Measurements from ENCODE around the gene PCSK2.

PCSK2 gene

GRCh38 chr20:17343091-17343490 is 116.3 kb downstream of the PCSK2 start:
- no peak for DNase-seq

- DNase-seq, result no peak
These were observed 117.0 kb downstream of the PCSK2 start for GRCh38 chr20:17343656-17344452.

- DNase-seq, result no peak
These were observed 118.0 kb downstream of the PCSK2 start for GRCh38 chr20:17344790-17345189.

- DNase-seq, result no peak
These were observed 118.5 kb downstream of the PCSK2 start for GRCh38 chr20:17345321-17345720.

- DNase-seq, result no peak
These were observed 123.5 kb downstream of the PCSK2 start for GRCh38 chr20:17350321-17350720.

- no peak for DNase-seq
These were observed 130.4 kb downstream of the PCSK2 start for GRCh38 chr20:17357238-17357637.

DNA sequence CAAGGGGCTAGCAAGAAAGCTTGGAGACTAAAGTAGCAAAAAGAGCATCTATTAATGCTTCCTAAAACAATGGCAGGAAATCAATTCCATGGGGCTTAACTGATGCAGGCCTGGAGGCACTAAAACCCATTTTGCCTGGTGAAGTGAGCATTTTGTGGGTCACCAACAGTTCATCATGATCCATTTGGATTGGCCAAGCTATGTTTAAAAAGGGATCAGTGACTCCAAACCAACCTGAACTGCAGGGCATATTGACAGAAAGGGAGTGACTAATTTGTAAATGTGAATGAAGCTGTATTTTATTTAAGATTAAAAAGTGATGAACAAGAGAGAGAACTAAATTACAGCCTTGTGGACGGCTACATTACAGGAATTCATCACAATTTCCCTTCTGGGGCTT is 132.0 kb downstream of the PCSK2 start:
- no peak for DNase-seq

- no peak for DNase-seq
These were observed 137.8 kb downstream of the PCSK2 start for GRCh38 chr20:17364681-17365080.

DNA sequence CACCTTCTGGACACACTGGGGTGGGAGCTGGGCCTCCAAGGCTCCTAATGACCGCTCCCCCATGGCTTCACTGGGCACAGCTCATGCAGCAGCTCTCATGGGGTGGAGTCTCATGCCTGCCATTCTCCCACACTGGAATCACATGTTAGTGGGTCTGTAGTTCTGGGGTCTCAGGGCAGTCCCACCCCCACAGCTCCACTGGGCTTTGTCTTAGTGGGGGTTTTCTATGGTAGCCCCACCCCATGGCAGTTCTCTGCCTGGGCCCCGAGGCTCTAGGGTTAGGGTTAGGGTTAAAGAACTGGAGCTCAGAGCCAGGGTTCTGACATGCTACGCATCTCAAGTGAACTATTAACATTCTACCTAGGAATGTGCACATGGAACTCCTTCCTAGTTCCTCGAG is 139.0 kb downstream of the PCSK2 start:
- DNase-seq, result no peak

DNA sequence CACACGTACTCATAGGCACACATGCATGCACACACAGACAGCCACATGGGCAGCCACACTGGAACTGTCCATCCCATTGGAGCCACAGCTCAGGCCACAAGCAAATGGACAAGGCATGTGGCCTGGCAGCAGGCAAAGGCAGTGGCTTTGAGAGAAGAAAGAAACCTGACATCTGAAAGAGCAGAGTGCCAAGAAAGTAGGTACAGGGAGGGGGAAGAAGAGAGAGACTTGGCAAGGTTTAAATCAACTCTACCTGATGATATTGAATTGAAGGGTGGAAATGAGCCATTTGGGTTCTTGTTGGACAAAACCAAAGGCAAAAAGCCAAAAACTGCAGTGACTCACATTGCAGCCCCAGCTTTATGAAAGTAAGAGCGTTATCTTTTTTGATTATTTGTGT is 142.7 kb downstream of the PCSK2 start:
- DNase-seq, result no peak

DNA sequence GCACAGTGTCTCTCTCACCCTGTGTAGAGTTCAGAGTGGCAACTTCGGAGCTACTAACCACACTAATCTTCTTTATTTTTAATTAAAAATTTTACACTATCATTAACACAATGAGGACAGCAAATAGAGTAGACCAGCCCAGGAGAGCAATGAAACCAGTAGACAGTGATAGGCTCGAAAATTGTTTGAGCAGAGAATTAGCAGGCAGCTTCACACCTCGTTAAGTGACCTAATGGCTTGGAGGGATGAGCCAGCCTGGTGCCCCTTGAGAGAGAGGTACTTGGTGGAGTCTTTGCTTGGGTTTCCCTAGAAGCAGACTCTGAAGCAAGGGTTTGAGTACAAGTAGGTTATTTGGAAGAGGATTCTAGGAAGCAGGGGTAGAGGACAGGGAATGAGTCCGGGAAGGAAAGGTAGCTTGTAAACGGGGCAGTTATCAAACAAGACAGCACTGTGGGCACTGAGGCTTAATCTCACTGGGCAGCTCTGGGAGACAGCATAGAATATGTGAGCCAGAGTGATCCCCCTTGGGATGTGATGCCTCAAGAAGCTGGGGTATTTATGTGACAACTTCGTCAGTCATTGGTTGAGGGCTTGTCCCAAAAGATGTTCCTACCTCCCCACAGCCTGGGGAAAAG is 146.1 kb downstream of the PCSK2 start:
- DNase-seq, result no peak

- no peak for DNase-seq
These were observed 147.2 kb downstream of the PCSK2 start for GRCh38 chr20:17374086-17374485.

DNA sequence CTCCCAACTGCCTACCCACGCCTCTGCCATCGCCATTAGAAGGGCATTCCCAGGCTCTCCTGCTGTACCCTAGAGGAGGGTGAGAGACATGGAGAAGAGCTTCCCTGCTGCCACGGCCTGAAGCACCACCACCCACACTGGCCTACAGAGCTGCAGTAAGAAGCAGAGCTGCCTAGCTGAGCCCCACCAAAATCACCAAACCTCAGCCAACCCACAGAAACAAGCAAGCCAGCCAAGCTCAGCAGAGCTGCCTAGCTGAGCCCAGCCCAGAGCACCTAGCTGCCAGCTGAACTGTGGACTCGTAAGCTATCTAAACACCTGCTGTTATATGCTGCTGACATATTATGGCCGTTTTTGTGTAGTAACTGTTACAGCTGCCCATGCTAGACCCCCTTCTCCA is 149.2 kb downstream of the PCSK2 start:
- DNase-seq, result no peak

DNA sequence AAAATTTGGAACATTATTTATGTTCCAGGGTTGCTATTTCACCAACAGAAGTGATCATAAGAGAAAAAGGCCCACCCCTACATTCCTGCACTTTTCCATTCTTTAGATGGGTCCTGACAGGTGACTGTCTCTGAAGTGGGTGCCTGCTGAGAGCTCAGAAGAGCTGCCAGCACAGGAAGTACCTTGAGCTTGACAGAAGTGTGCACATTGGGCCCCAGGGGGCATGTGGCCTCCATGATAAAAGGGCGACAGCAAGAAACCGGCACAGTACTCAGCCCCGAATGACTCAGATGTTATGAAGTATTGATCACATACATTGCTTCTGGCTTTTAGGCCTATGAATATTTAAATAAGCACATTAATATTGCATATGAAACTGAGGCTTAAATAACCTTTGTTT is 150.4 kb downstream of the PCSK2 start:
- DNase-seq, result no peak

- no peak for DNase-seq
These were observed 152.8 kb downstream of the PCSK2 start for GRCh38 chr20:17379651-17380050.

DNA sequence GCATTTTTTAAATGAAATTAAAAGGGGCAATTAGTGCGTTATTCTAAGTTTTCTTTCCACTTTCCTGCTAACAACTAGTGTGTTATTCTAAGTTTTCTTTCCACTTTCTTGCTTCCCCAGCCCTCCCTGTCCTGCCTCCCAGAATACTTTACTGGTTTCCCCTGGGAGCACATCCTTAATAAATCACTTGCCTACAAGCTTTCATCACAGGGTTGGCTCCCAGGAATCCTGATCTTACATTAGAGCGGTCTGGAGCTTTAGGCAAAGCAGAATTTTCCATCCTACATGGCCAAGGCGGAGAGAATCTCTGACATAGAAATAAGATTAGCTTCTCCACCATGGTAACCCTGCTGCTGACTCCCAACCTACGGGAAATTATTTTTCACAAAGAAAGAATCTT is 154.0 kb downstream of the PCSK2 start:
- DNase-seq, result no peak

DNA sequence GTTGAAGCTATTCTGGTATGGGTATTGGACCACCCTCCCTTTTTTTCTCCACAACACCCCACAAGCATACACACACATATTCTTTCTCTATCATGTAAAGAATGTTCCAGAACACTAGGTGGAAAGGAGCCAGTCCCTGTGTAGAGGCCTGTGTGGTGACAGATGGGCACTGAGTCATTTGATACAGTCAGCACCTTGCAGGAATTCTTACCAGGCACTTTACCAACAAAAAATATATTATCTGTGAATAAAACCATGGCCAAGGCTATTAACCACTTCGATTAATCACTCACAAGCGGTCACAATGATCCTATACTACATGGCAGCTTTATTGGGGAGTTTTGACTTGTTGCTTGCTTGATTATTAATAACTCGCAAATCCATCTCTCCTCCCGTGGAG is 154.9 kb downstream of the PCSK2 start:
- no peak for DNase-seq

DNA sequence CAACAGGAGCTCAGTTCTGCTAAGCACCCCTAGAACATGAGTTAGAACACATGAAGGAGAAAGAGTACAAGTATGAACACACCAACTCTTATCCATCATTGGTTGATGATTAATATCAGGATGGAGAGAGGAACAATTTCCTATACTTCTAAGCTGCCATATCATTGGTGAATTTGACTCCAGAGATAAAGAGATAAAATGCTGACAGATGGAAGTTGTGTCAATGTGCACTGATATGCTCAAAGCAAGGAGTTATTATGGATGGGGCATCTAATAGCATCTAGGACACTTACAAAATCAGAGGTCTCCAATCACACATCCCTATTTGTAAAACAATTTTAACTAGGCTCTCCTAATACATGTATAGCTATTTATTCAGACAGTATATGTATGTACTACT is 159.0 kb downstream of the PCSK2 start:
- DNase-seq, result no peak

- no peak for DNase-seq
These were observed 163.8 kb downstream of the PCSK2 start for GRCh38 chr20:17390655-17391054.

DNA sequence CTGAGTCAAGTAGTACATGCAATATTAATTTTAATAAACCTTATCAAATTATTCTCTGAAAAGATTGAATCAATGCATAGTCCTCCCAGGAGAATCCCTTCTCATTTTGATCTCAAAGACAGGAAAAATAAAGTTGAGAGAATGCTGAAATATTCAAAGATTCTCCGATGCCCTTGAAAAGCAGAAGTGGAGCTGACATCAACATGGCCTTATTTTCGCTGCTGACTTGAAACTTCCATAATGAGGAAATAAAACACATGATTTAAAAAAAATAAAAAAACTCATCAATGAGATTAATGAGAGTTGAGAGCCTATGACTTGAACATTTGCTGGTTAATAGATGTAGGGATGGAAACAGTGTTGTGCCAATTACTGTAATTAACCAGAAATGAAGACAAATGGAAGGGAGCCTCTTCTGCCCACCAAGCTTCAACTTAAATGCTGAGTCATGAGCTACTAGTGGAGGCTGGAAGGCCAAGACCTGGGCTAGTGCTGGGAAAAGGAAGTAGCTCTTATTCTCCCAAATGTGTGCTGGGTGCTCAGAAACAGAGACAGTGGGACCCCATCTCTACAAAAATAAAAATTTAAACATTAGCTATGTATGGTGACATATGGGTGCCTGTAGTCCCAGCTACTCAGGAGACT is 164.4 kb downstream of the PCSK2 start:
- no peak for DNase-seq

DNA sequence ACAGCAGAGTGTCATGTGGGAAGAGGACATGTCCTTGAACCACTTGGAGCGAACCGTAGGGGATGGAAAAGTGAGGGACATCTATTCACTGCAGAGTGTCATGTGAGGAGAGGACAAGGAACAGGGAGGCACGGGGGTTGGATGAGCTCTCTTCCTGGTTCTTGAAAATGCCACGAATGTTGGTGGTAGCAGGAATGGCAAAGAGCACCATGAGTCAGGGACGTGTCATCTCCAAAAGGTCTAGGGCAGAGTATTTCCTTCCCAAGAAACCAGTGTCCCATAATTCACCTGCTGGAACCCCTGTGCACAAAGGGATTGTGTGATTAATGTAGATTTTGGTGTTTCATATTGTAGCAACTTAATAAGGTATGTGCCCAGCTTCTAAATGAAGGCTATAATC is 167.6 kb downstream of the PCSK2 start:
- DNase-seq, result no peak

- DNase-seq, result no peak
These were observed 168.9 kb downstream of the PCSK2 start for GRCh38 chr20:17395729-17396128.

DNA sequence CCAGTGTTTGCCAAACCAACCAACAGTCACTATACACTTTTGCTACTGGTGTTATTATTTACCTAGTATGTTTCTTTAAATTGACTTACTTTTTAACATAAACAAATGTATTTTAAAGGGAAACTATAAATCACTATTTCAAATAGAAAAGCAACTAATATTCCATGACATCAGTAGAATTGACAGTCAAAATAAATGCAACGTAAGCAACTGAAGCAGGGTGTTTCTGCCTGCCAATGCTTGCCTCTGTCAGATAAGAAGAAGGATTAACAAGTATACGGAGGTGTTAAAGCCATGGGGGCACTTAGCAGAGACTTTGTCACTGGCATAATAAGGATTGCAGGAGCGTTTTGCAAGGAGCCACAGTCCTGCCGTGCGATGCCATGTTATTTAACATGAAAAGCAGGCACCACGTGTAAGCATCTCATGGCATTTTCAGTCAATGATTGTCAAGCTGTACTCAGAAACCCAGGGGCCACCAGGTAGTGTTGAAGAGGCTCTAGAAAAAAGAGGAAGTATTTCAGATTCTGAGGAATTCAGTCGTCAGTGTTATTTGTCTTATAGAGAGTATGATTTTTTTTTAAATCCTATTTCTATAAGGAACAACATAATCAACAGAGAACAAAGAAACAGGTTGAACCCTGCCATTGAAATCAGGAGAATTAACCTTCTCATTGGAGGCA is 172.6 kb downstream of the PCSK2 start:
- no peak for DNase-seq

DNA sequence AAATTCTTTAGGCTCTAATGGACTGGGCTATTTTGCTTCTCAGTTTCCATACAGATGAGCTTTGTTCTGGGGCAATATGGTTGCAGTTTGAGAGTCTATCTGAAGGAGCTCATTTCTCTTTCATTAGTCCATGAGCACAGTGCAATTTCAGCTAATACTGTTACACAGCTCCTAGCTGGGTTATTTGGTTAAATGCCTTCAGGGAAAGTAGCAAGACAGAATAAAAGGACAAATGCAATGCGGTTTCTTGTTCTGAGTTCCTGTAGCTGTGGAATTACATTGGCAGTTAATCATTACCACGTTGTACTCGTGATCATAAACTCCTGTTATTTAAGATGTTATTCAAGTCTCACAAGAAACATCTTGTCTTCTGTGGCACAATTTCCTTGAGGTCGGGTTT is 176.6 kb downstream of the PCSK2 start:
- no peak for DNase-seq

Measured in 8988T (cell line).